Endodermal cell (in vitro differentiated cells): ENCODE results near the gene SEMA5A. TPM values are rescaled to one million over a fixed set of nuclear protein-coding genes. Genes with fewer than 3 reads are reported as not detected.
A peak's percentile ranks its signal among the peaks of the same experiment; 100 is the strongest.

ENCODE experiments used
- DNase-seq: peaks from one replicate; pipeline ENCODE4 v3.0.0-alpha.2; 2017
- H3K27ac ChIP-seq: 2 replicates; pipeline ENCODE4 v1.5.1; 2013; ENCODE audit warnings: mild to moderate bottlenecking, low read depth, low read length, moderate library complexity
- H3K27me3 ChIP-seq: 2 replicates; pipeline ENCODE4 v1.6.1; 2013; ENCODE audit warnings: mild to moderate bottlenecking, low read length, moderate library complexity; ENCODE audit not compliant: insufficient read depth, control insufficient read depth, poor library complexity, severe bottlenecking
- H3K36me3 ChIP-seq: 2 replicates; pipeline ENCODE4 v1.7.0; 2013; ENCODE audit warnings: mild to moderate bottlenecking, low read length, moderate library complexity; ENCODE audit not compliant: control insufficient read depth, insufficient read depth
- H3K4me1 ChIP-seq: one replicate; pipeline ENCODE4 v1.7.0; 2013; ENCODE audit warnings: low read length; ENCODE audit not compliant: control insufficient read depth, insufficient read depth
- H3K4me3 ChIP-seq: 2 replicates; pipeline ENCODE4 v1.5.1; 2013; ENCODE audit warnings: mild to moderate bottlenecking, low read length, moderate library complexity
- H3K9ac ChIP-seq: 2 replicates; pipeline ENCODE4 v1.6.1; 2013; ENCODE audit warnings: mild to moderate bottlenecking, low read length, moderate library complexity; ENCODE audit not compliant: poor library complexity, severe bottlenecking; ENCODE audit errors: extremely low read depth
- H3K9me3 ChIP-seq: 2 replicates; pipeline ENCODE4 v1.6.1; 2013; ENCODE audit warnings: mild to moderate bottlenecking, low read length, moderate library complexity; ENCODE audit not compliant: control insufficient read depth
- H3K27ac Mint-ChIP-seq: 2 replicates; pipeline ENCODE4 v1.8.0; 2020; ENCODE audit warnings: mixed read lengths
- H3K27me3 Mint-ChIP-seq: 2 replicates; pipeline ENCODE4 v1.8.0; 2021; ENCODE audit warnings: mild to moderate bottlenecking, mixed read lengths; ENCODE audit not compliant: insufficient read depth
- H3K36me3 Mint-ChIP-seq: 2 replicates; pipeline ENCODE4 v1.8.0; 2020; ENCODE audit warnings: low read depth, mixed read lengths
- H3K4me1 Mint-ChIP-seq: 2 replicates; pipeline ENCODE4 v1.8.0; 2020; ENCODE audit warnings: mixed read lengths
- H3K4me3 Mint-ChIP-seq: 2 replicates; pipeline ENCODE4 v1.8.0; 2020; ENCODE audit warnings: mild to moderate bottlenecking, moderate library complexity, mixed read lengths
- H3K9me3 Mint-ChIP-seq: 2 replicates; pipeline ENCODE4 v1.8.0; 2020; ENCODE audit warnings: mild to moderate bottlenecking, mixed read lengths
- WGBS, 2 experiments: methylation state at CpG; one replicate each; pipeline versions ENCODE4 v1.1.5 to v1.1.7; 2013; ENCODE audit warnings: missing lambda C conversion rate in 2 of 2, mixed read lengths in 1 of 2; ENCODE audit not compliant: insufficient coverage in 1 of 2, insufficient read length in 1 of 2; 5-methylcytosine and 5-hydroxymethylcytosine counted together
- total RNA-seq, 2 donors: library from RNA; stranded (reverse); fragmentation: NEBNext Ultra II Directional in 1 of 2; extraction: Animal tissue kit (Norgen Biotek cat#: 25700) in 1 of 2; gene quantifications; 2 replicates in 1 of 2; 3 replicates in 1 of 2; pipeline ENCODE4 v1.2.1, GENCODE V29; 2021
- TF ChIP-seq, protein P1 (sequence below): fragments of 200-600 bp; sonication (generic); conservative IDR thresholded peaks from 2 replicates; pipeline ENCODE4 v1.5.0; 2021; ENCODE audit warnings: antibody characterized with exemption, mild to moderate bottlenecking

Gene SEMA5A
- total RNA-seq, 2 donors from 2014 or later = 46.8 to 77.8 TPM

DNA sequence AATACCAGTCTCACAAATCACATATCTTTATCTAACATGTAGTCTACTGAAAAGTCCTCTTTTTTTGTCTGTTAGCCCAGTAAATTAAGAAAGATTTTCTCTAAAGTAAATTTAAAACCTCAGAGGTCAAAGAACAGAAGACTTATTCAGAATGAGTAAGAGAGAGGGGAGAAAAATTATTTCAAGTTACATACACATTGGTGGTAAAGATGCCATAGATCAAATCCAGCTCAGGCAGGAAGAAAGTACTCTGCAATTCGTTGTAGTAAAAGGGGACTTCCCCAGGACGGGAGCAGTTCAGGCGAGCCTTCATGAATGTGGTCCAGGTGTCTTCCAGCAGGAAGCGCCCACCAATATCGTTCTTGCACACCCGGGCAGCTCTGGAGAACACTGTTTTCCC lies 344.1 kb downstream of the SEMA5A start:
- no peak for DNase-seq
- 90 to 94% methylated on average over 5 to 6 of the region's 6 CpGs for WGBS, 2 experiments
- Mint-ChIP-seq H3K9me3 (peaks cover 5% of the 10 kb centered on the region), H3K4me3 (no peak overlapping the region), H3K36me3 (peaks cover 30% of the 10 kb centered on the region), H3K27ac (no peak overlapping the region), H3K27me3 (no peaks in the 10 kb centered on the region), H3K4me1 (peaks cover 16% of the 10 kb centered on the region)
- Histone ChIP-seq H3K36me3 (peaks cover 50% of the 10 kb centered on the region), H3K4me1 (peaks cover 10% of the 10 kb centered on the region), H3K27me3 (no peaks in the 10 kb centered on the region), H3K27ac (no peak overlapping the region), H3K9me3 (peaks cover 11% of the 10 kb centered on the region), H3K4me3 (no peak overlapping the region), H3K9ac (no peak overlapping the region)
- TF ChIP-seq, protein P1, sequence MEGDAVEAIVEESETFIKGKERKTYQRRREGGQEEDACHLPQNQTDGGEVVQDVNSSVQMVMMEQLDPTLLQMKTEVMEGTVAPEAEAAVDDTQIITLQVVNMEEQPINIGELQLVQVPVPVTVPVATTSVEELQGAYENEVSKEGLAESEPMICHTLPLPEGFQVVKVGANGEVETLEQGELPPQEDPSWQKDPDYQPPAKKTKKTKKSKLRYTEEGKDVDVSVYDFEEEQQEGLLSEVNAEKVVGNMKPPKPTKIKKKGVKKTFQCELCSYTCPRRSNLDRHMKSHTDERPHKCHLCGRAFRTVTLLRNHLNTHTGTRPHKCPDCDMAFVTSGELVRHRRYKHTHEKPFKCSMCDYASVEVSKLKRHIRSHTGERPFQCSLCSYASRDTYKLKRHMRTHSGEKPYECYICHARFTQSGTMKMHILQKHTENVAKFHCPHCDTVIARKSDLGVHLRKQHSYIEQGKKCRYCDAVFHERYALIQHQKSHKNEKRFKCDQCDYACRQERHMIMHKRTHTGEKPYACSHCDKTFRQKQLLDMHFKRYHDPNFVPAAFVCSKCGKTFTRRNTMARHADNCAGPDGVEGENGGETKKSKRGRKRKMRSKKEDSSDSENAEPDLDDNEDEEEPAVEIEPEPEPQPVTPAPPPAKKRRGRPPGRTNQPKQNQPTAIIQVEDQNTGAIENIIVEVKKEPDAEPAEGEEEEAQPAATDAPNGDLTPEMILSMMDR = no peak

GRCh38 chr5:9201011-9201410 lies 344.9 kb downstream of the SEMA5A start:
- Mint-ChIP-seq H3K36me3 (peaks cover 28% of the 10 kb centered on the region), H3K9me3 (peaks cover 5% of the 10 kb centered on the region)
- no peak overlapping the region for H3K27ac ChIP-seq

GRCh38 chr5:9198394-9198793 lies 347.5 kb downstream of the SEMA5A start:
- Histone ChIP-seq H3K27ac (no peak overlapping the region), H3K27me3 (no peaks in the 10 kb centered on the region), H3K9ac (no peak overlapping the region), H3K9me3 (no peaks in the 10 kb centered on the region), H3K36me3 (peaks cover 57% of the 10 kb centered on the region), H3K4me1 (peaks cover 17% of the 10 kb centered on the region), H3K4me3 (no peak overlapping the region)
- TF ChIP-seq, protein P1 = no peak
- Mint-ChIP-seq H3K27ac (no peak overlapping the region), H3K27me3 (no peaks in the 10 kb centered on the region), H3K36me3 (peaks cover 20% of the 10 kb centered on the region), H3K9me3 (no peaks in the 10 kb centered on the region), H3K4me1 (peaks cover 23% of the 10 kb centered on the region), H3K4me3 (no peak overlapping the region)
- 79 to 91% methylated on average over 2 to 3 of the region's 3 CpGs for WGBS, 2 experiments
- DNase-seq = peak; percentile 67

More at GRCh38 chr5:9201011-9201410, 344.9 kb downstream of the SEMA5A start:
- no peaks in the 10 kb centered on the region for H3K27me3 Mint-ChIP-seq
- no peak overlapping the region for H3K27ac Mint-ChIP-seq
- 100% methylated on average over 2 of the region's 2 CpGs; no CpG with 5 or more reads in 1 of the 2 experiments for WGBS, 2 experiments
- Histone ChIP-seq H3K36me3 (peaks cover 52% of the 10 kb centered on the region), H3K27me3 (no peaks in the 10 kb centered on the region), H3K4me1 (peaks cover 16% of the 10 kb centered on the region), H3K4me3 (no peak overlapping the region), H3K9me3 (peaks cover 11% of the 10 kb centered on the region), H3K9ac (no peak overlapping the region)
- DNase-seq = no peak
- peaks cover 23% of the 10 kb centered on the region for H3K4me1 Mint-ChIP-seq
- TF ChIP-seq, protein P1 = no peak
- no peak overlapping the region for H3K4me3 Mint-ChIP-seq
